Measurements from ENCODE around the gene TMEM204.

The TMEM204 gene

GRCh38 chr16:1539720-1540555 lies 6.5 kb downstream of the TMEM204 start:
- no peak for DNase-seq

GRCh38 chr16:1540556-1540855 lies 7.0 kb downstream of the TMEM204 start:
- DNase-seq, result no peak

GRCh38 chr16:1541293-1542165 lies 8.1 kb downstream of the TMEM204 start:
- DNase-seq, result no peak

- no peak for DNase-seq
Measured at GRCh38 chr16:1542166-1542500, 8.7 kb downstream of the TMEM204 start.

- DNase-seq, result no peak
Measured at GRCh38 chr16:1542533-1542932, 9.1 kb downstream of the TMEM204 start.

DNA sequence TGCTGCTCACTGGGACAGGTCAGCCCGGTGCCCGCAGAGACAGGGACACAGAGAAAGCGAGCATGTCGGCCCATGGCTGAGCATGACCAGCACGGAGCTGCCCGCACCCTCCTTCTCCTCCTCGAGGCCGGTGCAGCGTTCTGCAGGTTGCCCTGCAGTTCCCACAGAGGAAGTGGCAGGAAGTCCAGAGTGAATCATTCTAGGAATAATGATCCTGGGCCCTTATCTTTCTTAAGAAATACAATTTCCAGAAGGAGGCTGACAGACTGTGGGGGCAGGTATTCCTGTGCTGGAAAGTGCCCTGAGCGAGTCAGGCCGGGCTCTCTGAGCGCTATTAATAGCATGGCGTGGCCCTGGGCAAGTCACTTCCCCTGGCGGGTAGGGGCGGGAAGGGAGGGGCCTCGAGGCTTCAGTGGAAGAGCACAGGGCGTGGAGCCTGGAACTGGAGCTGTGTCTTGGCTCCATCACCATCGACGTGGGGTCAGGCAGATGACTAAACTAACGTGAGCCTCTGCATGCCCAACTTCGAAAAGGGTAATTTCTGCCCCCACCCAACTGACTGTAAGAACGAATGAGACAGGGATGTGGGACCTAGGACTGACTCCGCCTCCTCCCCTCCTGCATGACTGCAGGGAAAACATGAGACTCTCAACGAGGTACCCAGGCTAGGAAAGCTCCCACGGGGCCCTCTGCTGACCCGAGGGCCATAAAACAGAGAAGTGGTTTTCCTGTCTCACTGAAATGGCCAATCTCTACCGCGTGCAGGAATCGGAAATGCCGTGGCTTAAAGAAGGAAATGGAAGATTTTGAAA lies 9.8 kb downstream of the TMEM204 start:
- DNase-seq, result peak; percentile 76

DNA sequence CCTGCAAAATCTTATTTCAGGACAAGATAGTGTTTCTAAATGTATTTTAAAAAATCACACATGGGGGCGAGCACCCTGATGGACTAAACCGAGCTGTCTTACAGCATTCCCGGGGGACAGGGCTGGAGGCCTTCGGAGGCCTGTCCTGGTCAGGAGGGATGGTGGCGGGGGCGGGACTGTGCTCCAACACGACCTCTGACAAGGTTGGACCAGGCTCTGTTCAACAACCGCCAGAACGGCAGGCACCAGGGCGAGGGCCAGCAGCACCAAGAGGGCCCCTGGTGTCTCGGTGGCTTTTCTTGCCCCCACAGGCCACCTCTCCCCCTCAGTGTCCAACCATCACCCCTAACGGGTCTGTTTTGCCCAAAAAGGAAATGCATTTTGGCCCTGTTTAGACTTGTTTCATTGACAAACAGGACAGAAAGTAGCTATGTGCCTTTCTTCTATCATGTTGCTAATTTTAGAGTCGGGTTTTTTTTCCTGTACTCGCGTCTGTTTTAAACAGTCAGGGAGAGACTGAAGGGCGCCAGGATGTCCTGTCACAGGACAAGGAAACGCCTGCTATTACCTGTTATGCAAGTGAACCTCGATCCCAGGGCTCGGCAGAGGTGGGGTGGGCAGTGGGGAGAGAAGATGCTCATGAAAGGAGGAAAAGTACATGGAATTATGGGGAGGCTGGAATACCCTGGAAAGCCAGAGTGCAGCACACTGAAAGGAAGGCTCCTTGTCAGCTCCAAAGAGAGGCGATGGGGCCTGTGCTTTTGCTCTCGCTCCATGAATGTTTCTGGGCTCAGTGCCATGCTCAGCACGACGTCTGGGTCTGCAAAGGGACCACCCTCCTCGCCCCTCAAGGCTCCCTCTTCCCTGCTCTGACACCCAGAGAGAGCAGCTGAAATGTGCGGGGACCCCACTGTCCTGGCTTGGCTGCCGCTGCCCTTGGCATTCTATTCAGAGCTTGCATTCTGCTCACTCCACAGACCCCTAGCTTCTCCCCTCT lies 11.9 kb downstream of the TMEM204 start:
- no peak for DNase-seq

DNA sequence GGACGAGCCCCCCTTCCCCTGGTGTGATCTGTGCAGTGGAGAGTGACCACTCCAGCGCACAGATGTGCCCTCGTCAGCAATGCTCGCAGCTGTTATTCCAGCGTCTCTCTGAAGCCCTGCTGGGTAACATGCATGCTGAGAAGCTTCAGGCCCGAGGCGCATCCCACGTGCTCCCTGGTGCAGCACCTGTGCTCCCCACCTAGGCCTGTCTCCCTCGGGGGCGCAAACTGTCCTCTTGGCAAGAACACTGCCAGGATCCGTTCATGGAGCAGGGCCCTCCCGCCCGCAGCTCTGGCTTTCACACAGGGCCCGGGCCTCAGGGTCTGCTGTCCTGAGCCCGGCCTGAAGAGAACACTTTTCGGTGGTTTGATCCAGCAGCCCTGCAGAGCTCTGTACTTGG lies 13.0 kb downstream of the TMEM204 start:
- no peak for DNase-seq

DNA sequence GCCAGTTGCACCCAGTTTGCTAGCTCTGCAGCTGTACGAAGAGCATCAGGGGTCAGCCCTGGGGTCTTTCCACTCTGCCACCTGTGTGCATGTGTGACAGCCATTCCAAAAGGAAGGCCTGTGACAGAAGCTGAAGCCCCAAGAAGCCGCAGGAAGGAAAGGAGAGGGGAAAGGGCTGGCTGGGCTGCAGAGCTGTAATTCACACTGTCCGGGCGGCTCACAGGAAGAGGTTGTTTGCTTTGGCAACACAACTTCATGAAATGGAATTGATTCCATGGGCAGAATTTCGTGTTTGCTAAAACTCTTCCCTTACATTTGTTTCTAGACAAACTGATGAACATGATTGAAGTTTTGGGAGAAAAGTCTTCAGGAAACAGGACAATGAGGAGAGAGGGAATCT lies 14.8 kb downstream of the TMEM204 start:
- no peak for DNase-seq

DNA sequence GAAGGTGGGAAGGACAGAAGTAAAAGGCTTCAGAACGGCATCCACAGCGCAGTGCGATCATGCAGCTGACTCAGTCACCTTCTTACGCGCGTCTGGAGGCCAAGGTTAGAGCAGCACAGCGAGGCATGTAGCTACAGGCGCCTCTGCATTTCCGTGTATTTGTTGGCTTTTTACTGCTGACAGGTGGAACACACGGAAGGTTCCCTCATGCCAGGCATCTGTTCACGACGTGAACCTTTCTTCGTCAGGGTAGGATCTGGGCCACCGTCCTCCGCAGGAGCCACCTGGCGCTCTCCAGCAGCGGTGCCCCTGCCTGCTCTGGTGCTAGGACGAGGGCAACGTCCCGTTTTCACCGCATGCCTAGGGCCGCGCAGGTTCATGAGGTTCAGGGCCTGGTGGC lies 15.3 kb downstream of the TMEM204 start:
- no peak for DNase-seq

DNA sequence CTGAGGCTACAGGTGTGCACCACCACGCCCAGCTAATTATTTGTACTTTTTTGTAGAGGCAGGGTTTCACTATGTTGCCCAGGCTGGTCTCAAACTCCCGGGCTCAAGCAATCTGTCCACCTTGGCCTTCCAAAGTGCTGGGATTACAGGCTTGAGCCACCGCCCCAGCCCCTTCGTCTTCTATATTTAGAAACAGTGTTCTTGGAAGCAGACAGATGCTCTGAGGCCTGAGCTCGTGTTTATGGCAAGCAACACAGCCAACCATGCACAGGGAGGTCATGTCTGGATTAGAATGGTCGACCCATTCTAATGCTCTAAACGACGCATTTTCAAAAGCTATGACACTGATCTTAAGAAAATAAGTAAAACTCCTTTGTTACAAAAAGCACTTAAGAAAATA lies 16.6 kb downstream of the TMEM204 start:
- DNase-seq, result no peak

DNA sequence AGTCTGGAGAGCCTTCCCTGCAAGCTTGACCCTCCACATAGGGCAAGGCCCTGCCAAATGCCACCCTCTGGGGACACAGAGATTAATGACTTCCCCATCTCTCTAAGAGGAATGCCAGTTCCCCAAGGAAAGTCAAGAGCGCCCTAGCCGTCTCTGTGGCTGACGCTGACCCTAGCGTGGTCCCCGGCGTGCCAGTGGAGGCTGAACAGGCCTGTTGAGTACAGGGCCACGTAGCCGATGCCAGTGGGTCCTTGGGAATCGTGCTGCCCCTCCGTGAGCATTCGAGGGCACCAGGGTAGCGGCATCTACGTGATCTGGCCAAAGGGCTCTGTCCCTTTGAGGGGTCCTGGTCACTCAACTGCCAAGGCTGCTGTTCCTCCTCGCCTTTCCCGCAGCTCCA lies 17.2 kb downstream of the TMEM204 start:
- no peak for DNase-seq

- no peak for DNase-seq
Measured at GRCh38 chr16:1551166-1551565, 17.7 kb downstream of the TMEM204 start.

GRCh38 chr16:1552129-1552528 lies 18.7 kb downstream of the TMEM204 start:
- DNase-seq, result no peak

DNA sequence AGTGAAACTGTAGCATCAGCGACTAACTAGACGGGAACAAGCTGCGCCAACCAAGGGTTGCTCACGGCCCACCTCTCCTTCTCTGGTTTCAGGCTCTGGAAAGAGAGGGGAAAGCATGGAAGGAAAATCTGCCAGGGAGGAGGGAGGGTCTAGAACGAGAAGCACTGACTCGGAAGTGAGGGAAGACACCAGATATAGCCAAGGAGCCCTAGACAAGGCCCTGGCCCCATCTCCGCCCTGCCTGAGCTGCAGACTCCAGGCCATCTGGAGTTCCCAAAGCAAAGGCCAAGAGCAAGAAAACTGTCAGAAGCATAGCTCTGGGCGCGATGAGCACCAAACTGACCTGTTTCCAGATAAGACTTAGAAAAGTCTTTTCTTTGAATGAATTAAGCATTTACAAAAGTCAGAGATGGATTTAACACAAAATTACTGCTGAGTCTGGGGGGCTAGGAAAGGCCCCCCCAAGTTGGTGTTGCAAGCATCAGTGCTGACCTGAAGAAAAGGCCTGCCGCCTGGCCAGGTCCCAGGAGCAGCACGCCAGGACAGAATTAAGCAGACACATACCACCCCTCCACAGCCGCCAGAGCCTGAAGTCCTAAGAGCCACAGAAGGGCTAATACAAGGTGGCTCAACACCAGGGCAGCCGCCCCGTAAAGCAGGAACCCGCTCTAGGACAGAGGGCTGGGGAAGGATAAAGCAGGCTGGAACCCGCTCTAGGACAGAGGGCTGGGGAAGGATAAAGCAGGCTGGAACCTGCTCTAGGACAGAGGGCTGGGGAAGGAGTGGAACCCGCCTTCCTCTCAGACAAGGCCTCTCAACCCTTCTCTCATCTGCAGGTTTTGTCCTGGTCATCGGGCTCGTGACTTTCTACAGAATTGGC lies 20.7 kb downstream of the TMEM204 start:
- no peak for DNase-seq

DNA sequence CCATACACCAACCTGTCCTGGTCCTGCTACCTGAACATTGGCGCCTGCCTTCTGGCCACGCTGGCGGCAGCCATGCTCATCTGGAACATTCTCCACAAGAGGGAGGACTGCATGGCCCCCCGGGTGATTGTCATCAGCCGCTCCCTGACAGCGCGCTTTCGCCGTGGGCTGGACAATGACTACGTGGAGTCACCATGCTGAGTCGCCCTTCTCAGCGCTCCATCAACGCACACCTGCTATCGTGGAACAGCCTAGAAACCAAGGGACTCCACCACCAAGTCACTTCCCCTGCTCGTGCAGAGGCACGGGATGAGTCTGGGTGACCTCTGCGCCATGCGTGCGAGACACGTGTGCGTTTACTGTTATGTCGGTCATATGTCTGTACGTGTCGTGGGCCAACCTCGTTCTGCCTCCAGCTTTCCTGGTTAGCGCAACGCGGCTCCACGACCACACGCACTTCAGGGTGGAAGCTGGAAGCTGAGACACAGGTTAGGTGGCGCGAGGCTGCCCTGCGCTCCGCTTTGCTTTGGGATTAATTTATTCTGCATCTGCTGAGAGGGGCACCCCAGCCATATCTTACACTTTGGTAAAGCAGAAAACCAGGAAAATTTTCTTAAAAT lies 21.5 kb downstream of the TMEM204 start:
- no peak for DNase-seq

- DNase-seq, result no peak
Measured at GRCh38 chr16:1556254-1556653, 22.8 kb downstream of the TMEM204 start.

- no peak for DNase-seq
Measured at GRCh38 chr16:1557074-1557473, 23.6 kb downstream of the TMEM204 start.

- no peak for DNase-seq
Measured at GRCh38 chr16:1557576-1557975, 24.1 kb downstream of the TMEM204 start.

- DNase-seq, result no peak
Measured at GRCh38 chr16:1559446-1559975, 26.0 kb downstream of the TMEM204 start.

DNA sequence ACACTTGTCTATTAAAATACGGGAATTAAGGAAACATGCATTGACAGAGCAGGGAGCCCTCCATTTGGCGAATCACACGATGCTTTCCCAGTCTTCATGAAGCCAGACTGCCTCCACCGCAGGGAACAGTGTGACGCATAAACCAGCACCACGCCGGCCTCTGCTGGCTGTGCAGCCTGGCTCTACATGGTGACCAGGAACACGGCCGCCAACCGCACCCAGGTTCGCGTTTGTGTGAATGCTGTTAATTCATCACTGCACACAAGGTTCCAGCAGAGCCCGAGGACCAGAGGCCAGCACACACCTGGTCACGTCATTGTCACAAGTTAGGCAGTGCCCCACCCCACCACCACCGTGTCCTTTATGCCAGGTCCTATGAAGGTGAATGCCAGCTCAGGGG lies 26.7 kb downstream of the TMEM204 start:
- no peak for DNase-seq

All from hematopoietic multipotent progenitor cell treated with erythropoietin and hydrocortisone succinate and interleukin-3 and kit ligand, for 6 days (in vitro differentiated cells).